ENCODE results near the gene ERBB3.

- TF ChIP-seq CTCF (IDR thresholded peaks at IDR 0.05), result peak; percentile 43
- no peak for TF ChIP-seq EP300 (IDR thresholded peaks at IDR 0.05; ENCODE audit: borderline replicate concordance in 1 of 2, low read depth in 1 of 2, low read length in 1 of 2)
- TF ChIP-seq ELF1 (IDR thresholded peaks at IDR 0.05), result no peak
- no peak for TF ChIP-seq POLR2AphosphoS5 (IDR thresholded peaks at IDR 0.05; ENCODE audit: low read depth, low read length)
- TF ChIP-seq CHD2 (IDR thresholded peaks at IDR 0.05; ENCODE audit: low read length, partially characterized antibody), result no peak
- no peak for TF ChIP-seq REST (IDR thresholded peaks at IDR 0.05; ENCODE audit: low read depth, low read length)
- TF ChIP-seq MXI1 (IDR thresholded peaks at IDR 0.05; ENCODE audit: low read depth, low read length), result no peak
- no peak for TF ChIP-seq USF1 (IDR thresholded peaks at IDR 0.05; ENCODE audit: borderline replicate concordance, low read depth)
- TF ChIP-seq TAF1 (IDR thresholded peaks at IDR 0.05; ENCODE audit: borderline replicate concordance, low read depth, low read length), result no peak
- TF ChIP-seq RFX5 (IDR thresholded peaks at IDR 0.05; ENCODE audit: low read length), result no peak
- no peak for TF ChIP-seq GABPA (IDR thresholded peaks at IDR 0.05; ENCODE audit: low read depth)
- TF ChIP-seq RCOR1 (IDR thresholded peaks at IDR 0.05; ENCODE audit: low read length), result no peak
Observed at GRCh38 chr12:56084958-56085543, 5.1 kb downstream of the ERBB3 start.

All from SK-N-SH (cell line).